ENCODE results near the gene CIAO3. TPM values are rescaled to one million over a fixed set of nuclear protein-coding genes. Genes with fewer than 3 reads are reported as not detected.

The CIAO3 gene
- total and polyA plus RNA-seq, 7 donors, result 12.3 to 43.0 (median 25.9) TPM

DNA sequence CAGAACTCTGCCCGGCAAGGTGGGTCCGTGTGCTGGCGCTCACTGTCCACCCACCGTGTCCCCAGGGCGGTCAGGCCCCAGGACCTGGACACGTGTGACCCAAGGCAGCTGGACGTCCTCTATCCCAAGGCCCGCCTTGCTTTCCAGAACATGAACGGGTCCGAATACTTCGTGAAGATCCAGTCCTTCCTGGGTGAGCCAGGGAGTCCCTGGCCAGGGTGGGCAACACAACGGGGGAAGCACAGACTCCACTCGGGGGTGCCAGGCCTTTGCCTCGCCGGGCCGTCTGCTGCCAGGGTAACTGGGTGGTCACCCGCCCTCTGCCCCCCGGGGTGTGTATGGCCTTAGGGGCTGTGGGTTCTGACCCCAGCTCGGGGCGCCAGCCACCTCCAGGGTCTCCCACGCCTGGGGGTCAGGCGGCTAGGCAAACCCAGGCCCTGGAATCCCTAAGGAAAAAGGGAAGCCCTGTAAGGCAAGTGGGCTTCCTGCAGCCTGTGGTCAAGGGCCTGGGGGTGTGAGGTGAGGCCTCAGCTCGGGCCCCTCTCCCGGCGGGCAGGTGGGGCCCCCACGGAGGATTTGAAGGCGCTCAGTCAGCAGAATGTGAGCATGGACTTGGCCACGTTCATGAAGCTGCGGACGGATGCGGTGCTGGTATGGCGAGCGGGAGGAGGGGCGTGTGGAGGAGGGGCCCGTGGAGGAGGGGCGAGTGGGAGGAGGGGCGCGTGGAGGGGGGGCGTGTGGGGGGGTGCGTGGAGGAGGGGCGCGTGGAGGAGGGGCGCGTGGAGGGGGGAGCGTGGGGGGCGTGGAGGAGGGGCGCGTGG lies 26.2 kb upstream of the CIAO3 start:
- Histone ChIP-seq H3K27ac (no peak overlapping the region), H3K27me3 (ENCODE audit: insufficient read depth in 3 of 3, low read length in 2 of 3) (peaks cover 0 to 40% (median 10%) of the 10 kb centered on the region in 3 donors), H3K4me3 (no peak overlapping the region), H3K36me3 (ENCODE audit: insufficient read depth in 1 of 2, low read depth in 1 of 2) (no peaks in the 10 kb centered on the region), H3K4me1 (no peaks in the 10 kb centered on the region), H3K9me3 (no peaks in the 10 kb centered on the region)
- ATAC-seq (no peak), DNase-seq (no peak)
- TF ChIP-seq, protein P1, sequence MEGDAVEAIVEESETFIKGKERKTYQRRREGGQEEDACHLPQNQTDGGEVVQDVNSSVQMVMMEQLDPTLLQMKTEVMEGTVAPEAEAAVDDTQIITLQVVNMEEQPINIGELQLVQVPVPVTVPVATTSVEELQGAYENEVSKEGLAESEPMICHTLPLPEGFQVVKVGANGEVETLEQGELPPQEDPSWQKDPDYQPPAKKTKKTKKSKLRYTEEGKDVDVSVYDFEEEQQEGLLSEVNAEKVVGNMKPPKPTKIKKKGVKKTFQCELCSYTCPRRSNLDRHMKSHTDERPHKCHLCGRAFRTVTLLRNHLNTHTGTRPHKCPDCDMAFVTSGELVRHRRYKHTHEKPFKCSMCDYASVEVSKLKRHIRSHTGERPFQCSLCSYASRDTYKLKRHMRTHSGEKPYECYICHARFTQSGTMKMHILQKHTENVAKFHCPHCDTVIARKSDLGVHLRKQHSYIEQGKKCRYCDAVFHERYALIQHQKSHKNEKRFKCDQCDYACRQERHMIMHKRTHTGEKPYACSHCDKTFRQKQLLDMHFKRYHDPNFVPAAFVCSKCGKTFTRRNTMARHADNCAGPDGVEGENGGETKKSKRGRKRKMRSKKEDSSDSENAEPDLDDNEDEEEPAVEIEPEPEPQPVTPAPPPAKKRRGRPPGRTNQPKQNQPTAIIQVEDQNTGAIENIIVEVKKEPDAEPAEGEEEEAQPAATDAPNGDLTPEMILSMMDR (IDR thresholded peaks at IDR 0.05), result no peak
- WGBS, 3 donors, result 48 to 62% (median 61%) methylated on average over 33 to 36 of the region's 48 CpGs
- intact Hi-C loops (cut with DNase I), result no loop called here

DNA sequence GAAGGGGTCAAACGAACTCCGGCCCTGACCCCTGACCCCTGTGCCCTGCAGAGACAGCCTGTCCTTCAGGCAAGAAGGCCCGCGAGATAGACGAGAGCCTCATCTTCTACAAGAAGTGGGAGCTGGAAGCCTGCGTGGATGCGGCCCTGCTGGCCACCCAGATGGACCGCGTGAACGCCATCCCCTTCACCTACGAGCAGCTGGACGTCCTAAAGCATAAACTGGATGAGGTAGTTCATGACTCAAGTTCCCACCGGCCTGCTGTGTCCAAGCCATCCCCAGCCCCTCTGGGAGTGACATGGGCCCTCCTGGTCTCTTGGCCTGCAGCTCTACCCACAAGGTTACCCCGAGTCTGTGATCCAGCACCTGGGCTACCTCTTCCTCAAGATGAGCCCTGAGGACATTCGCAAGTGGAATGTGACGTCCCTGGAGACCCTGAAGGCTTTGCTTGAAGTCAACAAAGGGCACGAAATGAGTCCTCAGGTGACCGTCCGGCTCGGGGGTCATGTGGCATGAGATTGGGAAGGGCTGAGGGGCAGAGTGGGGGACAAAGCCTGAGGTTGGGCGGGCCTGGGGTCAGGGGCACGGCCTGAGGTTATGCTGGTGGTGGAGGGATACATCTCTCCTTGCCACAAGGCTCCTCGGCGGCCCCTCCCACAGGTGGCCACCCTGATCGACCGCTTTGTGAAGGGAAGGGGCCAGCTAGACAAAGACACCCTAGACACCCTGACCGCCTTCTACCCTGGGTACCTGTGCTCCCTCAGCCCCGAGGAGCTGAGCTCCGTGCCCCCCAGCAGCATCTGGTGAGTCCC lies 25.4 kb upstream of the CIAO3 start:
- H3K27me3 ChIP-seq (ENCODE audit: insufficient read depth in 3 of 3, low read length in 2 of 3), result peaks cover 0 to 47% (median 10%) of the 10 kb centered on the region in 3 donors
- H3K27ac ChIP-seq, result no peak overlapping the region
- H3K4me3 ChIP-seq, result no peak overlapping the region
- intact Hi-C loops (cut with DNase I), result no loop called here
- DNase-seq (no peak), ATAC-seq (no peak)
- 77 to 83% (median 79%) methylated on average over 29 of the region's 29 CpGs for WGBS, 3 donors
- H3K36me3 ChIP-seq (ENCODE audit: insufficient read depth in 1 of 2, low read depth in 1 of 2), result no peaks in the 10 kb centered on the region
- H3K9me3 ChIP-seq, result no peaks in the 10 kb centered on the region
- TF ChIP-seq, protein P1 (IDR thresholded peaks at IDR 0.05), result no peak
- no peaks in the 10 kb centered on the region for H3K4me1 ChIP-seq

DNA sequence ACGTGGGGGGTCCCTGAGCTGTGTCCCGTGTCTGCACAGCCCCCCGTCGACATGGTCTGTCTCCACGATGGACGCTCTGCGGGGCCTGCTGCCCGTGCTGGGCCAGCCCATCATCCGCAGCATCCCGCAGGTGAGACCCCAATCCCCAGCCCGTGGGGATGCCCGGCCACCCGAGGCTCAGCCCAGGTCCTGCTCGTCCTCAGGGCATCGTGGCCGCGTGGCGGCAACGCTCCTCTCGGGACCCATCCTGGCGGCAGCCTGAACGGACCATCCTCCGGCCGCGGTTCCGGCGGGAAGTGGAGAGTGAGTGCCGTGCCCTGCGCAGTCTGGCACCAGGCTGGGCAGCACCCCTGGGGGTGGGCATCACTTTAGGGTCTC lies 24.7 kb upstream of the CIAO3 start:
- 87 to 88% (median 88%) methylated on average over 28 to 29 of the region's 29 CpGs for WGBS, 3 donors
- no peaks in the 10 kb centered on the region for H3K4me1 ChIP-seq
- H3K27me3 ChIP-seq (ENCODE audit: insufficient read depth in 3 of 3, low read length in 2 of 3), result peaks cover 0 to 49% (median 10%) of the 10 kb centered on the region in 3 donors
- H3K4me3 ChIP-seq, result no peak overlapping the region
- no peak overlapping the region for H3K27ac ChIP-seq
- no peaks in the 10 kb centered on the region for H3K36me3 ChIP-seq (ENCODE audit: insufficient read depth in 1 of 2, low read depth in 1 of 2)
- DNase-seq (no peak), ATAC-seq (no peak)
- TF ChIP-seq, protein P1 (IDR thresholded peaks at IDR 0.05), result no peak
- no peaks in the 10 kb centered on the region for H3K9me3 ChIP-seq
- intact Hi-C loops (cut with DNase I), result no loop called here

DNA sequence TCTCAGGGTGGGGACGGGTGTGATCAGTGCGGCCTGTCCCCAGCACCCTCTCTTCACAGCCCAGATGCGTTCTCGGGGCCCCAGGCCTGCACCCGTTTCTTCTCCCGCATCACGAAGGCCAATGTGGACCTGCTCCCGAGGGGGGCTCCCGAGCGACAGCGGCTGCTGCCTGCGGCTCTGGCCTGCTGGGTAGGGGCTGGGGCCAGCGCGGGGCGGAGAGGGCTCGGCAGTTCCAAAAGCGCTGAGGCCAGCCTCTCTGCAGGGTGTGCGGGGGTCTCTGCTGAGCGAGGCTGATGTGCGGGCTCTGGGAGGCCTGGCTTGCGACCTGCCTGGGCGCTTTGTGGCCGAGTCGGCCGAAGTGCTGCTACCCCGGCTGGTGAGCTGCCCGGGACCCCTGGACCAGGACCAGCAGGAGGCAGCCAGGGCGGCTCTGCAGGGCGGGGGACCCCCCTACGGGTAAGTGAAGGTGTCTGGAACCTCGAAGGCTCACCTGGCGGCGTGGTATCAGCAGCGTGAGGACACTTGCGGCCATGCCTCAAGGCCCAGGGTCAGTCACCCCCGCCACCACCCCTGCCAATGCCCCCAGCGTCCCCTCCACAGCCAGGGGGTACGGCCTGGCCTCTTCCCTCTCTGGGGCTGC lies 24.2 kb upstream of the CIAO3 start:
- no peaks in the 10 kb centered on the region for H3K9me3 ChIP-seq
- H3K27ac ChIP-seq, result no peak overlapping the region
- no peaks in the 10 kb centered on the region for H3K4me1 ChIP-seq
- intact Hi-C loops (cut with DNase I), result no loop called here
- ATAC-seq (no peak), DNase-seq (no peak)
- peaks cover 0 to 49% (median 12%) of the 10 kb centered on the region in 3 donors for H3K27me3 ChIP-seq (ENCODE audit: insufficient read depth in 3 of 3, low read length in 2 of 3)
- no peak overlapping the region for H3K4me3 ChIP-seq
- TF ChIP-seq, protein P1 (IDR thresholded peaks at IDR 0.05), result no peak
- no peaks in the 10 kb centered on the region for H3K36me3 ChIP-seq (ENCODE audit: insufficient read depth in 1 of 2, low read depth in 1 of 2)
- WGBS, 3 donors, result 75 to 81% (median 79%) methylated on average over 36 to 38 of the region's 38 CpGs
